ENCODE data around the gene CCDC74A. TPM values are rescaled to one million over a fixed set of nuclear protein-coding genes. Genes with fewer than 3 reads are reported as not detected.
"Not testable (repeated sequence)": the region's sequence is repeated elsewhere in the genome, so short reads cannot be mapped to it uniquely, and the experiment has no call there.

CCDC74A gene
- total RNA-seq, 2 experiments from 2014 or later: 9.4 to 10.0 TPM

- POLR2A ChIA-PET: no interaction called here
These were observed 29.3 kb downstream of the CCDC74A start for GRCh38 chr2:131556998-131557397.

GRCh38 chr2:131557558-131558321, 30.1 kb downstream of the CCDC74A start:
- no peak overlapping the region for H3K27ac Mint-ChIP-seq
- no peaks in the 10 kb centered on the region for H3K4me1 Mint-ChIP-seq (ENCODE audit: low read depth)
- no peak for DNase-seq
- no peaks in the 10 kb centered on the region for H3K9me3 Mint-ChIP-seq (ENCODE audit: insufficient read depth)
- CTCF ChIA-PET: no interaction called here
- H3K36me3 Mint-ChIP-seq (ENCODE audit: low read depth): no peaks in the 10 kb centered on the region
- ATAC-seq: no peak
- no peak overlapping the region for H3K4me3 Mint-ChIP-seq
- POLR2A ChIA-PET: no interaction called here
- peaks cover 36% of the 10 kb centered on the region for H3K27me3 Mint-ChIP-seq (ENCODE audit: low read depth)

More at GRCh38 chr2:131556998-131557397, 29.3 kb downstream of the CCDC74A start:
- no peaks in the 10 kb centered on the region for H3K4me1 Mint-ChIP-seq (ENCODE audit: low read depth)
- H3K27me3 Mint-ChIP-seq (ENCODE audit: low read depth): peaks cover 36% of the 10 kb centered on the region
- no peak overlapping the region for H3K4me3 Mint-ChIP-seq
- H3K27ac Mint-ChIP-seq: no peak overlapping the region
- no peaks in the 10 kb centered on the region for H3K9me3 Mint-ChIP-seq (ENCODE audit: insufficient read depth)
- CTCF ChIA-PET: no interaction called here
- DNase-seq (no peak), ATAC-seq (no peak)
- H3K36me3 Mint-ChIP-seq (ENCODE audit: low read depth): no peaks in the 10 kb centered on the region

- H3K4me3 Mint-ChIP-seq: no peak overlapping the region
- H3K4me1 Mint-ChIP-seq (ENCODE audit: low read depth): no peaks in the 10 kb centered on the region
- ATAC-seq (no peak), DNase-seq (no peak)
- CTCF ChIA-PET: no interaction called here
- H3K27ac Mint-ChIP-seq: no peak overlapping the region
- H3K27me3 Mint-ChIP-seq (ENCODE audit: low read depth): peaks cover 32% of the 10 kb centered on the region
- no peaks in the 10 kb centered on the region for H3K36me3 Mint-ChIP-seq (ENCODE audit: low read depth)
- no peaks in the 10 kb centered on the region for H3K9me3 Mint-ChIP-seq (ENCODE audit: insufficient read depth)
- POLR2A ChIA-PET: no interaction called here
These were observed 38.7 kb downstream of the CCDC74A start for GRCh38 chr2:131566371-131566770.

- Mint-ChIP-seq H3K9me3 (ENCODE audit: insufficient read depth) (no peaks in the 10 kb centered on the region), H3K36me3 (ENCODE audit: low read depth) (no peaks in the 10 kb centered on the region), H3K4me3 (no peak overlapping the region), H3K27ac (no peak overlapping the region), H3K27me3 (ENCODE audit: low read depth) (peaks cover 35% of the 10 kb centered on the region), H3K4me1 (ENCODE audit: low read depth) (no peaks in the 10 kb centered on the region)
- POLR2A ChIA-PET: no interaction called here
- DNase-seq (no peak), ATAC-seq (no peak)
- CTCF ChIA-PET: no interaction called here
These were observed 40.2 kb downstream of the CCDC74A start for GRCh38 chr2:131567891-131568290.

- H3K9me3 Mint-ChIP-seq (ENCODE audit: insufficient read depth); H3K4me3 Mint-ChIP-seq; POLR2A ChIA-PET; H3K36me3 Mint-ChIP-seq (ENCODE audit: low read depth); H3K4me1 Mint-ChIP-seq (ENCODE audit: low read depth); CTCF ChIA-PET; H3K27ac Mint-ChIP-seq; DNase-seq; ATAC-seq: not testable (repeated sequence)
- peaks cover 40% of the 10 kb centered on the region for H3K27me3 Mint-ChIP-seq (ENCODE audit: low read depth)
These were observed 40.7 kb downstream of the CCDC74A start for GRCh38 chr2:131568401-131568800.

GRCh38 chr2:131572175-131572574, 44.5 kb downstream of the CCDC74A start:
- POLR2A ChIA-PET: no interaction called here
- Mint-ChIP-seq H3K27ac (no peak overlapping the region), H3K4me3 (no peak overlapping the region), H3K27me3 (ENCODE audit: low read depth) (peaks cover 33% of the 10 kb centered on the region), H3K9me3 (ENCODE audit: insufficient read depth) (no peaks in the 10 kb centered on the region), H3K36me3 (ENCODE audit: low read depth) (no peaks in the 10 kb centered on the region), H3K4me1 (ENCODE audit: low read depth) (no peaks in the 10 kb centered on the region)
- ATAC-seq (no peak), DNase-seq (no peak)
- CTCF ChIA-PET: no interaction called here

GRCh38 chr2:131577812-131578211, 50.1 kb downstream of the CCDC74A start:
- Mint-ChIP-seq H3K27me3 (ENCODE audit: low read depth) (peaks cover 49% of the 10 kb centered on the region), H3K4me3 (no peak overlapping the region), H3K4me1 (ENCODE audit: low read depth) (no peaks in the 10 kb centered on the region), H3K27ac (no peak overlapping the region), H3K9me3 (ENCODE audit: insufficient read depth) (no peaks in the 10 kb centered on the region), H3K36me3 (ENCODE audit: low read depth) (no peaks in the 10 kb centered on the region)
- POLR2A ChIA-PET: no interaction called here
- ATAC-seq: no peak
- no peak for DNase-seq
- CTCF ChIA-PET: no interaction called here

- ATAC-seq: no peak
- Mint-ChIP-seq H3K4me1 (ENCODE audit: low read depth) (no peaks in the 10 kb centered on the region), H3K4me3 (no peak overlapping the region), H3K27ac (no peak overlapping the region), H3K36me3 (ENCODE audit: low read depth) (no peaks in the 10 kb centered on the region), H3K27me3 (ENCODE audit: low read depth) (peaks cover 42% of the 10 kb centered on the region), H3K9me3 (ENCODE audit: insufficient read depth) (no peaks in the 10 kb centered on the region)
- ChIA-PET POLR2A (no interaction called here), CTCF (no interaction called here)
- no peak for DNase-seq
These were observed 52.5 kb downstream of the CCDC74A start for GRCh38 chr2:131580187-131580586.

Small RNA genes within 50 kb of the gene (microRNA-seq; reads per million reads assigned to microRNA genes)
- gene MIR4784: not detected

Other genes with a start within 250 kb of the CCDC74A start
- under 1 TPM in 1 of 2 experiments, not detected in 1; 0.08 TPM for gene RAB6D, start 163.7 kb upstream of the CCDC74A start, total RNA-seq
- not detected for gene TUBA3D, start 51.8 kb upstream of the CCDC74A start, total RNA-seq
- gene MZT2A, start 35.5 kb upstream of the CCDC74A start, total RNA-seq: 100 to 1,000 TPM; 181 to 191 TPM